Measurements from ENCODE around the gene CWF19L2. TPM values are rescaled to one million over a fixed set of nuclear protein-coding genes. Genes with fewer than 3 reads are reported as not detected.
"Not testable (repeated sequence)": the region's sequence is repeated elsewhere in the genome, so short reads cannot be mapped to it uniquely, and the experiment has no call there.

CWF19L2 gene
- polyA plus RNA-seq (ENCODE audit: insufficient read length in 4 of 4): 10 to 100 TPM; 19.1 to 25.2 (median 21.5) TPM

GRCh38 chr11:107457558-107458271, at the start of gene CWF19L2:
TSS of gene CWF19L2 (minus strand) at chr11:107457825. CDS start at chr11:107457816, 9 bp downstream.
- DNase-seq (ENCODE audit: low read depth in 4 of 4, low spot score in 3 of 4): peak; percentile 87 to 91 (median 88)

GRCh38 chr11:107505647-107506225, 48.1 kb upstream of the CWF19L2 start:
- DNase-seq (ENCODE audit: low read depth in 4 of 4, low spot score in 3 of 4): no peak

GRCh38 chr11:107504981-107505380, 47.4 kb upstream of the CWF19L2 start:
- DNase-seq (ENCODE audit: low read depth in 4 of 4, low spot score in 3 of 4): no peak

- no peak for DNase-seq (ENCODE audit: low read depth in 4 of 4, low spot score in 3 of 4)
Observed at GRCh38 chr11:107501713-107502112, 44.1 kb upstream of the CWF19L2 start.

- not testable (repeated sequence) for DNase-seq (ENCODE audit: low read depth in 4 of 4, low spot score in 3 of 4)
Observed at GRCh38 chr11:107497371-107497770, 39.7 kb upstream of the CWF19L2 start.

- no peak for DNase-seq (ENCODE audit: low read depth in 4 of 4, low spot score in 3 of 4)
Observed at GRCh38 chr11:107496011-107496410, 38.4 kb upstream of the CWF19L2 start.

- no peak for DNase-seq (ENCODE audit: low read depth in 4 of 4, low spot score in 3 of 4)
Observed at GRCh38 chr11:107494055-107494454, 36.4 kb upstream of the CWF19L2 start.

- no peak for DNase-seq (ENCODE audit: low read depth in 4 of 4, low spot score in 3 of 4)
Observed at GRCh38 chr11:107493117-107493516, 35.5 kb upstream of the CWF19L2 start.

- DNase-seq (ENCODE audit: low read depth in 4 of 4, low spot score in 3 of 4): no peak
Observed at GRCh38 chr11:107490836-107491235, 33.2 kb upstream of the CWF19L2 start.

GRCh38 chr11:107482234-107482633, 24.6 kb upstream of the CWF19L2 start:
- no peak for DNase-seq (ENCODE audit: low read depth in 4 of 4, low spot score in 3 of 4)

GRCh38 chr11:107478922-107479321, 21.3 kb upstream of the CWF19L2 start:
- no peak for DNase-seq (ENCODE audit: low read depth in 4 of 4, low spot score in 3 of 4)

- DNase-seq (ENCODE audit: low read depth in 4 of 4, low spot score in 3 of 4): no peak
Observed at GRCh38 chr11:107477820-107478219, 20.2 kb upstream of the CWF19L2 start.

- DNase-seq (ENCODE audit: low read depth in 4 of 4, low spot score in 3 of 4): no peak
Observed at GRCh38 chr11:107473792-107474191, 16.2 kb upstream of the CWF19L2 start.

GRCh38 chr11:107472966-107473365, 15.3 kb upstream of the CWF19L2 start:
- DNase-seq (ENCODE audit: low read depth in 4 of 4, low spot score in 3 of 4): no peak

- DNase-seq (ENCODE audit: low read depth in 4 of 4, low spot score in 3 of 4): no peak
Observed at GRCh38 chr11:107468596-107468995, 11.0 kb upstream of the CWF19L2 start.

- DNase-seq (ENCODE audit: low read depth in 4 of 4, low spot score in 3 of 4): no peak
Observed at GRCh38 chr11:107467696-107468095, 10.1 kb upstream of the CWF19L2 start.

GRCh38 chr11:107466275-107466866, 8.7 kb upstream of the CWF19L2 start:
- DNase-seq (ENCODE audit: low read depth in 4 of 4, low spot score in 3 of 4): not testable (repeated sequence)

GRCh38 chr11:107457205-107457557, 444 bp downstream of the CWF19L2 start:
- no peak for DNase-seq (ENCODE audit: low read depth in 4 of 4, low spot score in 3 of 4)

- no peak for DNase-seq (ENCODE audit: low read depth in 4 of 4, low spot score in 3 of 4)
Observed at GRCh38 chr11:107453594-107454286, 3.9 kb downstream of the CWF19L2 start.

GRCh38 chr11:107446822-107447431, 10.7 kb downstream of the CWF19L2 start:
- no peak for DNase-seq (ENCODE audit: low read depth in 4 of 4, low spot score in 3 of 4)

GRCh38 chr11:107442715-107443215, 14.9 kb downstream of the CWF19L2 start:
- DNase-seq (ENCODE audit: low read depth in 4 of 4, low spot score in 3 of 4): no peak

All from left renal pelvis (tissue), 4 donors.